Heart left ventricle (tissue), 16 donors: ENCODE results near the gene LRFN5. TPM values are rescaled to one million over a fixed set of nuclear protein-coding genes. Genes with fewer than 3 reads are reported as not detected.

Experiments used
- ATAC-seq, 4 donors: fragments of 200-7000 bp; cut with Tn5 transposase; one replicate each; pipeline ENCODE4 v1.9.1; 2020 to 2022; ENCODE audit warnings: moderate library complexity in 4 of 4, mild to moderate bottlenecking in 3 of 4, moderate number of reproducible peaks in 1 of 4
- DNase-seq, 5 donors: peaks; one replicate each; pipeline ENCODE4 v3.0.0-alpha.2; 2020
- H3K27ac ChIP-seq, 12 donors: fragments of 200-600 bp; sonication (generic) in 4 of 12; one replicate each; pipeline versions ENCODE4 v1.5.0 to v1.8.0; 2016 to 2022; ENCODE audit warnings: mild to moderate bottlenecking in 2 of 12
- H3K27me3 ChIP-seq, 9 donors: fragments of 200-600 bp; sonication (generic) in 2 of 9; one replicate each; pipeline versions ENCODE4 v1.5.1 to v1.8.0; 2016 to 2022; ENCODE audit warnings: mild to moderate bottlenecking in 3 of 9
- H3K36me3 ChIP-seq, 9 donors: fragments of 200-600 bp; sonication (generic) in 2 of 9; one replicate each; pipeline versions ENCODE4 v1.5.0 to v1.8.0; 2018 to 2022; ENCODE audit warnings: mild to moderate bottlenecking in 2 of 9
- H3K4me1 ChIP-seq, 12 donors: fragments of 200-600 bp; sonication (generic) in 4 of 12; one replicate each; pipeline versions ENCODE4 v1.5.0 to v1.8.0; 2016 to 2022; ENCODE audit warnings: mild to moderate bottlenecking in 3 of 12
- H3K4me3 ChIP-seq, 12 donors: fragments of 200-600 bp; sonication (generic) in 4 of 12; one replicate each; pipeline versions ENCODE4 v1.5.0 to v1.8.0; 2017 to 2022; ENCODE audit warnings: mild to moderate bottlenecking in 9 of 12, moderate library complexity in 4 of 12
- H3K9me3 ChIP-seq, 12 donors: fragments of 200-600 bp; sonication (generic) in 4 of 12; one replicate each; pipeline versions ENCODE4 v1.5.0 to v1.8.0; 2016 to 2022; ENCODE audit warnings: mild to moderate bottlenecking in 1 of 12
- POLR2A ChIP-seq, 2 donors: fragments of 450-650 bp; IDR thresholded peaks; one replicate each; pipeline ENCODE4 v1.6.1; 2017; ENCODE audit warnings: antibody characterized with exemption in 2 of 2, mild to moderate bottlenecking in 2 of 2, moderate library complexity in 2 of 2
- WGBS, 4 donors: extraction: QIAGEN DNeasy Blood & Tissue Kit in 2 of 4; methylation state at CpG; one replicate each; pipeline versions ENCODE4 v1.1.5 to v1.1.7; 2013 to 2018; 5-methylcytosine and 5-hydroxymethylcytosine counted together
- intact Hi-C, 10 donors: fragments of 100-400 bp; cut with DNase I; formaldehyde crosslinking; loops; one replicate each; pipeline versions ENCODE4 v1.11.1 to v1.14.2; 2022
- polyA plus RNA-seq, 2 donors: library from polyadenylated mRNA; stranded (reverse); fragments of 200-250 nt; gene quantifications; one replicate each; pipeline ENCODE4 v1.2.3, GENCODE V29; 2013
- total RNA-seq, 9 donors: library from RNA; depleted of rRNA in 2 of 9; stranded (reverse); fragments of >200 nt in 2 of 9; fragmentation: NEBNext Ultra II Directional in 3 of 9; extraction: Animal tissue kit (Norgen Biotek cat#: 25700) in 3 of 9; gene quantifications; one replicate each; pipeline versions ENCODE4 v1.1.0 to v1.2.4, GENCODE V29; 2016 to 2023
- TF ChIP-seq, protein P1 (sequence below), 12 donors: fragments of 200-600 bp; sonication (generic) in 4 of 12; IDR thresholded peaks; one replicate each; pipeline versions ENCODE4 v1.5.0 to v1.8.0; 2018 to 2022; ENCODE audit warnings: antibody characterized with exemption in 12 of 12, mild to moderate bottlenecking in 5 of 12
- donor health status: ischemic (EF 13 %, LVEDD 7.1; RV severe dilation, severe dysfunction).
- donor health status: healthy with polysubstance abuse.
- donor health status: DM: no; HTN: yes; CAD: no.
- donor health status: DM: no; HTN: no; CAD: no.
- donor health status: ischemic (EF 25% LVEDD 6.9; RV normal size, moderate dysfunction).
- donor health status: ischemic (EF 25% LVEDD 5.7; RV mildly dilated, moderate dysfunction).
- donor health status: healthy.
- donor health status: DM: yes; HTN: yes; CAD: no.
- donor health status: ischemic (EF 35%, LVEDD 5.7; RV mildly dilated, moderate dysfunction).
- donor health status: nonischemic (EF 11% LVEDD 7.7; RV severe dilation, severe dysfunction).
- donor health status: DM: yes; HTN: yes; CAD: no.
- donor health status: PGD.
- donor health status: ischemic (EF 29% LVEDD 5.4; RV normal size, mild dysfunction).
- donor health status: nonischemic (EF 23%, LVEDD 6.1; RV moderate dilation, normal function).

LRFN5 gene
- total and polyA plus RNA-seq, 11 donors = 0.11 to 0.91 (median 0.38) TPM

- H3K36me3 ChIP-seq = no peaks in the 10 kb centered on the region
- 76 to 85% (median 82%) methylated on average over 2 of the region's 2 CpGs for WGBS, 4 donors
- no peak overlapping the region for H3K4me3 ChIP-seq
- no peaks in the 10 kb centered on the region for H3K27me3 ChIP-seq
- ATAC-seq = no peak
- TF ChIP-seq POLR2A (IDR thresholded peaks at IDR 0.05) = no peak
- TF ChIP-seq, protein P1, sequence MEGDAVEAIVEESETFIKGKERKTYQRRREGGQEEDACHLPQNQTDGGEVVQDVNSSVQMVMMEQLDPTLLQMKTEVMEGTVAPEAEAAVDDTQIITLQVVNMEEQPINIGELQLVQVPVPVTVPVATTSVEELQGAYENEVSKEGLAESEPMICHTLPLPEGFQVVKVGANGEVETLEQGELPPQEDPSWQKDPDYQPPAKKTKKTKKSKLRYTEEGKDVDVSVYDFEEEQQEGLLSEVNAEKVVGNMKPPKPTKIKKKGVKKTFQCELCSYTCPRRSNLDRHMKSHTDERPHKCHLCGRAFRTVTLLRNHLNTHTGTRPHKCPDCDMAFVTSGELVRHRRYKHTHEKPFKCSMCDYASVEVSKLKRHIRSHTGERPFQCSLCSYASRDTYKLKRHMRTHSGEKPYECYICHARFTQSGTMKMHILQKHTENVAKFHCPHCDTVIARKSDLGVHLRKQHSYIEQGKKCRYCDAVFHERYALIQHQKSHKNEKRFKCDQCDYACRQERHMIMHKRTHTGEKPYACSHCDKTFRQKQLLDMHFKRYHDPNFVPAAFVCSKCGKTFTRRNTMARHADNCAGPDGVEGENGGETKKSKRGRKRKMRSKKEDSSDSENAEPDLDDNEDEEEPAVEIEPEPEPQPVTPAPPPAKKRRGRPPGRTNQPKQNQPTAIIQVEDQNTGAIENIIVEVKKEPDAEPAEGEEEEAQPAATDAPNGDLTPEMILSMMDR (IDR thresholded peaks at IDR 0.05) = no peak
- no peak overlapping the region for H3K27ac ChIP-seq
- H3K4me1 ChIP-seq = no peaks in the 10 kb centered on the region
- H3K9me3 ChIP-seq = no peaks in the 10 kb centered on the region
- intact Hi-C loops = no loop called here
- no peak for DNase-seq
These were observed 154.5 kb downstream of the LRFN5 start for GRCh38 chr14:41761204-41761603.

DNA sequence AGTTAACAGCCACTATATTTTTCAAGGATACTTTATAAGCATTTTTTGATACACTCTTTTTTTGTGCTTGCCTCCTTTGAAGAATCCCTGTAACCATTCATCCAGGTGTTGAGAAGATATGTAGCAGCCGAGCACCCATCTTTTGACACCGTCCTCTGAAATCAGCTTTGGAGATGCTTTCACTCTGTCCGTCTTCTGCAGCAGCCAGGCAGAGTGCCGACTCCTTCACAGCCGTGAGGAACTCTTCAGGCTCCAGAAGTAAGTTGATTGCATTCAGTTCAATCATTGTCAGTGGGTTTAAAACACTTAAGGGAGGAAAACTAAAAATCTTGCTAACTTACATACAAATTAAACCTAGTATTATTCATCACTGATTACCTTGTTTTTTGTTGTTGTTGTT is 160.1 kb downstream of the LRFN5 start:
- ATAC-seq (no peak), DNase-seq (no peak)
- Histone ChIP-seq H3K27me3 (no peaks in the 10 kb centered on the region), H3K9me3 (no peaks in the 10 kb centered on the region), H3K4me3 (no peak overlapping the region), H3K4me1 (no peaks in the 10 kb centered on the region), H3K27ac (no peak overlapping the region), H3K36me3 (no peaks in the 10 kb centered on the region)
- 58 to 72% (median 68%) methylated on average over 5 of the region's 5 CpGs for WGBS, 4 donors
- TF ChIP-seq, protein P1 (IDR thresholded peaks at IDR 0.05) = no peak
- no peak for TF ChIP-seq POLR2A (IDR thresholded peaks at IDR 0.05)
- intact Hi-C loops = no loop called here

- TF ChIP-seq, protein P1 (IDR thresholded peaks at IDR 0.05) = no peak
- no peak for TF ChIP-seq POLR2A (IDR thresholded peaks at IDR 0.05)
- DNase-seq = no peak
- no peaks in the 10 kb centered on the region for H3K27me3 ChIP-seq
- H3K4me3 ChIP-seq = no peak overlapping the region
- 38 to 59% (median 54%) methylated on average over 1 of the region's 1 CpG for WGBS, 4 donors
- intact Hi-C loops = no loop called here
- no peak overlapping the region for H3K27ac ChIP-seq
- ATAC-seq = no peak
- H3K36me3 ChIP-seq = no peaks in the 10 kb centered on the region
- no peaks in the 10 kb centered on the region for H3K4me1 ChIP-seq
- H3K9me3 ChIP-seq = no peaks in the 10 kb centered on the region
These were observed 167.0 kb downstream of the LRFN5 start for GRCh38 chr14:41773536-41774279.

DNA sequence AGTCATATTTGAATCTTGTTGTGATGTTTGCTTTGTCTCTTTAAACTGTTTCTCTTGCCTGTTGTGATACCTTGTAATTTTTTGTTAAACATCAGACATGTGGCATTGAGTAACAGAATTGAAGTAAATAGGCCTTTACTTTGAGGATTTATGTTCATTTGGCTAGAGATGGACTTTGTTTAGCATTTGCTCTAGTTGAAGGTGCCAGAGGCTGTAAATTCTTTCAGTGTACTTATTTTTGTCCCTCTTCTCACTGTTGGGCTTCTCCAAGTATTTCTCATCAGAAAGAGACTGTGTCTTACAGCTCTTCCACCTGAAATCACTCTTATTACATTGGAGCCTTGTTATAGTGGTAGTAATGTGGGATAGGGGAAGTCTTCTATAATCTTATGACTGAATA is 175.8 kb downstream of the LRFN5 start:
- ATAC-seq (no peak), DNase-seq (no peak)
- no peaks in the 10 kb centered on the region for H3K9me3 ChIP-seq
- no peaks in the 10 kb centered on the region for H3K36me3 ChIP-seq
- no peaks in the 10 kb centered on the region for H3K4me1 ChIP-seq
- intact Hi-C loops = no loop called here
- TF ChIP-seq, protein P1 (IDR thresholded peaks at IDR 0.05) = no peak
- no peak for TF ChIP-seq POLR2A (IDR thresholded peaks at IDR 0.05)
- no peak overlapping the region for H3K4me3 ChIP-seq
- no peaks in the 10 kb centered on the region for H3K27me3 ChIP-seq
- no peak overlapping the region for H3K27ac ChIP-seq
